Ectodermal cell (in vitro differentiated cells): ENCODE measurements around the gene RGS7.

Experiments used
- H3K27ac ChIP-seq: 2 replicates; pipeline ENCODE4 v1.7.0; 2013; ENCODE audit warnings: mild to moderate bottlenecking, low read depth, low read length; ENCODE audit not compliant: insufficient read depth, poor library complexity, severe bottlenecking
- H3K27me3 ChIP-seq: 2 replicates; pipeline ENCODE4 v1.7.0; 2013; ENCODE audit warnings: mild to moderate bottlenecking, low read length; ENCODE audit not compliant: insufficient read depth, control insufficient read depth, poor library complexity, severe bottlenecking
- H3K36me3 ChIP-seq: one replicate; pipeline ENCODE4 v1.7.0; 2013; ENCODE audit warnings: low read length; ENCODE audit not compliant: control insufficient read depth, insufficient read depth
- H3K4me1 ChIP-seq: one replicate; pipeline ENCODE4 v1.7.0; 2013; ENCODE audit warnings: low read length; ENCODE audit not compliant: control insufficient read depth, insufficient read depth
- H3K4me3 ChIP-seq: 2 replicates; pipeline ENCODE4 v1.7.0; 2013; ENCODE audit warnings: low read depth, low read length, control low read depth; ENCODE audit not compliant: insufficient read depth
- H3K9me3 ChIP-seq: 2 replicates; pipeline ENCODE4 v1.7.0; 2013; ENCODE audit warnings: mild to moderate bottlenecking, low read length, moderate library complexity; ENCODE audit not compliant: control insufficient read depth
- WGBS, 2 experiments: methylation state at CpG; one replicate each; pipeline ENCODE4 v1.1.7; 2013; ENCODE audit warnings: missing lambda C conversion rate in 2 of 2; 5-methylcytosine and 5-hydroxymethylcytosine counted together

Gene RGS7

DNA sequence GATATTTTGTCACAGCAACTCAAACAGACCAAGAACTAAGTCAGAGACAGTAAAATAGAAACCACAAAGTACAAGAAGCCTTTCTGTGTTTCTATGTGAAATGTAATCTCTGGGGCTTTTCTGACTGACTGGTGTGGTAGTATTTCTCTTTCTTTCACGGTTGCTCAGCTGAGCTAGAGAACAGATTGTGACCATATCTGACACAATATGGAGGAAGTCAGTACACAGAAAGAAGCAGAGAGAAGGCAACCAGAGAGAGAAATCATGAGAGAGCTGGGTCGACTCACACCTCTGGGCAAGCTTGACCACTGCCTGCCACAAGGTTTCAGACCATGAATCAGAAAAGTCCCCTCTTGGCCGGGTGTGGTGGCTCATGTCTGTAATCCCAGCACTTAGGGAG, 536.2 kb downstream of the RGS7 start:
- H3K4me3 ChIP-seq: no peak overlapping the region
- no peaks in the 10 kb centered on the region for H3K36me3 ChIP-seq
- H3K9me3 ChIP-seq: no peaks in the 10 kb centered on the region
- H3K4me1 ChIP-seq: no peaks in the 10 kb centered on the region
- no peak overlapping the region for H3K27ac ChIP-seq
- H3K27me3 ChIP-seq: no peaks in the 10 kb centered on the region
- 47 to 48% methylated on average over 2 of the region's 3 CpGs for WGBS, 2 experiments

- H3K27me3 ChIP-seq: no peaks in the 10 kb centered on the region
- 89% methylated on average over 2 of the region's 2 CpGs; no CpG with 5 or more reads in 1 of the 2 experiments for WGBS, 2 experiments
- no peaks in the 10 kb centered on the region for H3K4me1 ChIP-seq
- no peaks in the 10 kb centered on the region for H3K36me3 ChIP-seq
- no peaks in the 10 kb centered on the region for H3K9me3 ChIP-seq
- H3K4me3 ChIP-seq: no peak overlapping the region
- H3K27ac ChIP-seq: no peak overlapping the region
These were observed 540.5 kb downstream of the RGS7 start for GRCh38 chr1:240816472-240816871.

DNA sequence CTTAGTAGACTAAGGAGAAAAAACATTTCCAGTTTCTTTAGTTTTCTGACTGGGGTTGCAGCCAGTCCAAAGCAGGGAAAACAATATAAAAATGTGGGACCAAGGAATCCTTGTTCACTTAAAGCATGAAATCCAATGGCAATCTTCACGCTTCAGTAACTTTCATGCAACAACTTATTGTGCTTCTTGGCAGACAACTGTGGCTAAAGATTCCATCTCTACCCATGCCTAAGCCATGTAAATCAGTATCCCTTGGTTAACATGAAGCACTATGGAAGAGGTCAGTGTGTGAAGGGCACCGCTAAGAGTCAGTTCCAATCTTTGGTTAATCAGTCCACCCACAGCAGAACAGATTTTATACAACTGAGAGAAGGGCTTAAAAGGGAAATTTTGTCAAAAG, 543.3 kb downstream of the RGS7 start:
- H3K36me3 ChIP-seq: no peaks in the 10 kb centered on the region
- H3K27ac ChIP-seq: no peak overlapping the region
- WGBS, 2 experiments: 98 to 99% methylated on average over 2 of the region's 2 CpGs
- H3K9me3 ChIP-seq: no peaks in the 10 kb centered on the region
- H3K4me1 ChIP-seq: no peaks in the 10 kb centered on the region
- H3K4me3 ChIP-seq: no peak overlapping the region
- no peaks in the 10 kb centered on the region for H3K27me3 ChIP-seq

- H3K27ac ChIP-seq: no peak overlapping the region
- H3K36me3 ChIP-seq: no peaks in the 10 kb centered on the region
- no peaks in the 10 kb centered on the region for H3K9me3 ChIP-seq
- no peaks in the 10 kb centered on the region for H3K27me3 ChIP-seq
- no peak overlapping the region for H3K4me3 ChIP-seq
- WGBS, 2 experiments: 91 to 97% methylated on average over 1 to 2 of the region's 2 CpGs
- H3K4me1 ChIP-seq: no peaks in the 10 kb centered on the region
These were observed 545.7 kb downstream of the RGS7 start for GRCh38 chr1:240811256-240811655.

GRCh38 chr1:240808381-240808780, 548.6 kb downstream of the RGS7 start:
- Histone ChIP-seq H3K27ac (no peak overlapping the region), H3K27me3 (no peaks in the 10 kb centered on the region), H3K4me3 (no peak overlapping the region), H3K9me3 (no peaks in the 10 kb centered on the region), H3K4me1 (no peaks in the 10 kb centered on the region), H3K36me3 (no peaks in the 10 kb centered on the region)
- 83% methylated on average over 1 of the region's 1 CpG; no CpG with 5 or more reads in 1 of the 2 experiments for WGBS, 2 experiments

DNA sequence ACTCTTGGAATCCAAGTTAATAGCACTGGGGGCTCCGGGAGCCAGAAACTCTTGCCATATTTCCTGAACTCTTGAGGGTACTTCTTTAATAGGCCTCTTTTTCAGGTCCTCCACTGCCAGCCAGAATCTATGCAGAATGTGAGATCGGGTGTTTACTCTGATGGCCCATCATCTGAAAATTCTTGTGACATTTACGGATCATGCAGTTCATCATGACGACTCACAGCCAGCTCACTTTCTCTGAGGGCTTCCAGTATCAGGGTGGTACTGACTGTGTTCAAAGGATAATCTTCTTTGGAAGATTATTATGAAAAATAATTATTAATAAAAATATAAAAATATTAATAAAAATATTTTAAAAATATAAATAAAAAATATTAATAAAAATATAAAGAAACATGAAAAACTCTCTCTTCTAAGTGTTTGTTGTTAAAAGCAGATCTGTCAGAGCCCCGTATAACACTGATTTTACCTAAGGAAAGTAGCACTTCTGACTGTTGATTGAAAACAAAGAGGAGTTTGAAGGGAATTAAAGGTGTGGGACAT, 550.7 kb downstream of the RGS7 start:
- Histone ChIP-seq H3K27ac (no peak overlapping the region), H3K36me3 (no peaks in the 10 kb centered on the region), H3K4me3 (no peak overlapping the region), H3K4me1 (no peaks in the 10 kb centered on the region), H3K27me3 (no peaks in the 10 kb centered on the region), H3K9me3 (no peaks in the 10 kb centered on the region)
- WGBS, 2 experiments: 94 to 97% methylated on average over 5 of the region's 5 CpGs

DNA sequence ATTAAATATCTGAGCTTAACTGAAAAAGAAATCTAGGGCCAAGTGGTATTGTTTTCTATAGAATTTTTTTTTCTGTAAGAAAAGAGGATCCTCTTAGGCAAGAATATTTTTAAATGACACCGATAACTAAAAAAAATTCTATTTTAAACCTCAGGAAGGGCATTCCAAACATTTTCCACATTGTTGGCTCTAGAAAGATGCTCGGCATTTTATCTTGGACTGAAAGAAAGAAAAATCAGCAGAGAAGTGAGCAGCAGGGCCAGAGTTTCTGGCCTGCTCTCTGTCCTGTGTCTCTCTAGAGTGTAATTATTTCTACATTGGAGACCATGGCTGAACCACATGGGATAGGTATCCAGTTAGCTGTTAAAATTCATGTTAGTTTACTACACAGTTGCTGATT, 552.5 kb downstream of the RGS7 start:
- no peak overlapping the region for H3K4me3 ChIP-seq
- H3K4me1 ChIP-seq: no peaks in the 10 kb centered on the region
- no peaks in the 10 kb centered on the region for H3K9me3 ChIP-seq
- H3K36me3 ChIP-seq: no peaks in the 10 kb centered on the region
- H3K27ac ChIP-seq: no peak overlapping the region
- H3K27me3 ChIP-seq: no peaks in the 10 kb centered on the region
- WGBS, 2 experiments: 87 to 92% methylated on average over 1 to 2 of the region's 2 CpGs

GRCh38 chr1:240803151-240803550, 553.9 kb downstream of the RGS7 start:
- H3K27me3 ChIP-seq: no peaks in the 10 kb centered on the region

DNA sequence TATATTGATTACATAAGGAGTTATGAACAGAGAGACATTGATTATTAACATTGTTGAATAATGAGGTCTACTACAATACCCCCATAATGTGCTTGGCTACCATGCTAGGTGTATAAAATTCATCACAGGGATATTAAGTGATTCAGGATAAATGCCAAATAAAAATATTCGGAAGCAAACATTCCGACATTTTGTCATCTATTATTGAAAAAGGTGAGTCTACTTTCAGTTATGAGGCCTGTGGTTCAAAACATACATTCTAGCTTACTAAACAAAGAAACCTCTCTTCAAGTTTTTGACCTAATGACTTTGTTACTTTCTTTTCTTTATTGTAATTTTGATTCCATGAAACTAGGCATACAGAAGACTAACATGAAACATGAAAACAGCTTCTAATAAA, 554.7 kb downstream of the RGS7 start:
- WGBS, 2 experiments: 92 to 100% methylated on average over 2 of the region's 2 CpGs
- Histone ChIP-seq H3K36me3 (no peaks in the 10 kb centered on the region), H3K4me3 (no peak overlapping the region), H3K27ac (no peak overlapping the region), H3K27me3 (no peaks in the 10 kb centered on the region), H3K4me1 (no peaks in the 10 kb centered on the region), H3K9me3 (no peaks in the 10 kb centered on the region)

More at GRCh38 chr1:240803151-240803550, 553.9 kb downstream of the RGS7 start:
- no peak overlapping the region for H3K4me3 ChIP-seq
- H3K4me1 ChIP-seq: no peaks in the 10 kb centered on the region
- no peaks in the 10 kb centered on the region for H3K9me3 ChIP-seq
- no peak overlapping the region for H3K27ac ChIP-seq
- H3K36me3 ChIP-seq: no peaks in the 10 kb centered on the region

DNA sequence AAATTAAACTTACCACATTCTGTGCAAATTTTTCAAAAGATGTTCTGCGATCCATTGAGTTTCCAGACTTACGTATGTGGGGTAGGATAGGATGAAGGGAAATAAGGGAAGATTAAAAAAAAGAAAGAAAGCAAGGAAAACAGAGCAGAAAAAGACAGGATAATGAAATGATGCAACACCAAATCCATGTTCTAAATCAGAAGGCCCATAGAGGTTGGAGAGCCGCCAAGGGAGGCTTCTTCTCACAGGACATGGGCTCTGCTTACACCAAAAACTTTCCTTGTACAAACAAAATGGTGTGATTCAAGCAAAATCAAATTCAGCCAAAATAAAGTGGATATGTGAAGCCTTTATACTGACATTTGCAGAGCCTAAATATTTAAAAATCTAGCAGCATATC, 555.6 kb downstream of the RGS7 start:
- 97 to 98% methylated on average over 3 of the region's 3 CpGs for WGBS, 2 experiments

GRCh38 chr1:240800291-240800690, 556.7 kb downstream of the RGS7 start:
- WGBS, 2 experiments: 97 to 100% methylated on average over 1 of the region's 1 CpG
- Histone ChIP-seq H3K36me3 (no peaks in the 10 kb centered on the region), H3K27me3 (no peaks in the 10 kb centered on the region), H3K9me3 (no peaks in the 10 kb centered on the region), H3K4me1 (no peaks in the 10 kb centered on the region), H3K27ac (no peak overlapping the region), H3K4me3 (no peak overlapping the region)

More for the DNA sequence above, 555.6 kb downstream of the RGS7 start:
- H3K27me3 ChIP-seq: no peaks in the 10 kb centered on the region
- no peaks in the 10 kb centered on the region for H3K36me3 ChIP-seq
- no peak overlapping the region for H3K4me3 ChIP-seq
- H3K27ac ChIP-seq: no peak overlapping the region
- no peaks in the 10 kb centered on the region for H3K9me3 ChIP-seq
- H3K4me1 ChIP-seq: no peaks in the 10 kb centered on the region
